HG03060 (cell line): ENCODE results near the gene PDK2.

Experiments used
- ATAC-seq: cut with Tn5 transposase; IDR thresholded peaks from one replicate; pipeline ENCODE4 v1.9.1; 2021; ENCODE audit warnings: low read depth, moderate number of reproducible peaks; ENCODE audit not compliant: unreplicated experiment

PDK2 gene

GRCh38 chr17:50076591-50077235 is 18.4 kb upstream of the PDK2 start:
- ATAC-seq: no peak

GRCh38 chr17:50078430-50078829 is 16.7 kb upstream of the PDK2 start:
- no peak for ATAC-seq

- ATAC-seq: no peak
Measured at GRCh38 chr17:50079334-50080095, 15.6 kb upstream of the PDK2 start.

GRCh38 chr17:50080096-50080480 is 15.1 kb upstream of the PDK2 start:
- ATAC-seq: no peak

- ATAC-seq: no peak
Measured at GRCh38 chr17:50080827-50081226, 14.3 kb upstream of the PDK2 start.

- ATAC-seq: no peak
Measured at GRCh38 chr17:50081757-50082156, 13.4 kb upstream of the PDK2 start.

- no peak for ATAC-seq
Measured at GRCh38 chr17:50087246-50087911, 7.8 kb upstream of the PDK2 start.

- no peak for ATAC-seq
Measured at GRCh38 chr17:50087912-50088405, 7.2 kb upstream of the PDK2 start.

GRCh38 chr17:50088952-50089825 is 6.0 kb upstream of the PDK2 start:
- ATAC-seq: no peak

- ATAC-seq: no peak
Measured at GRCh38 chr17:50090071-50090470, 5.1 kb upstream of the PDK2 start.

GRCh38 chr17:50090971-50091917 is 3.9 kb upstream of the PDK2 start:
- no peak for ATAC-seq

- no peak for ATAC-seq
Measured at GRCh38 chr17:50091918-50092285, 3.2 kb upstream of the PDK2 start.

GRCh38 chr17:50093246-50093645 is 1.9 kb upstream of the PDK2 start:
- no peak for ATAC-seq

GRCh38 chr17:50093807-50094206 is 1.3 kb upstream of the PDK2 start:
- ATAC-seq: no peak

GRCh38 chr17:50094243-50094752 is 853 bp upstream of the PDK2 start:
- ATAC-seq: no peak

- ATAC-seq: no peak
Measured at GRCh38 chr17:50095626-50096037, 481 bp downstream of the PDK2 start.

- ATAC-seq: no peak
Measured at GRCh38 chr17:50096092-50096491, 941 bp downstream of the PDK2 start.

GRCh38 chr17:50096758-50097157 is 1.6 kb downstream of the PDK2 start:
- ATAC-seq: no peak

GRCh38 chr17:50097455-50097854 is 2.3 kb downstream of the PDK2 start:
- ATAC-seq: no peak
